GM21786 (cell line): ENCODE measurements around the gene ASB14.

Source experiments
- ATAC-seq: cut with Tn5 transposase; IDR thresholded peaks from one replicate; pipeline ENCODE4 v1.9.1; 2021; ENCODE audit not compliant: unreplicated experiment

The ASB14 gene

DNA sequence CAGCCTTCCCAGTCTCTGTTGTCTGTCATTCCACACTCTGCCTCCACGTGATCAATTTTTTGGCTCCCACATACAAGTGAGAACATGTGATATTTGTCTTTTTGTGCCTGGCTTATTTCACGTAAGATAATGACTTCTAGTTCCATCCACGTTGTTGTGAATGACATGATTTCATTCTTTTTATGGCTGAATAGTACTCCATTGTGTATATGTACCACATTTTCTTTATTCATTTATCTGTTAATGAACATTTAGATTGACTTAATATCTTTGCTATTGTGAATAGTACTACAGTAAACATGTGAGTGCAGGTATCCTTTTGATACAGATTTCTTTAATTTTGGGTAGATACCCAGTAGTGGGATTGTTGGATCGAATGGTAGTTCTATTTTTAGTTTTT is 31.4 kb downstream of the ASB14 start:
- ATAC-seq, result no peak

DNA sequence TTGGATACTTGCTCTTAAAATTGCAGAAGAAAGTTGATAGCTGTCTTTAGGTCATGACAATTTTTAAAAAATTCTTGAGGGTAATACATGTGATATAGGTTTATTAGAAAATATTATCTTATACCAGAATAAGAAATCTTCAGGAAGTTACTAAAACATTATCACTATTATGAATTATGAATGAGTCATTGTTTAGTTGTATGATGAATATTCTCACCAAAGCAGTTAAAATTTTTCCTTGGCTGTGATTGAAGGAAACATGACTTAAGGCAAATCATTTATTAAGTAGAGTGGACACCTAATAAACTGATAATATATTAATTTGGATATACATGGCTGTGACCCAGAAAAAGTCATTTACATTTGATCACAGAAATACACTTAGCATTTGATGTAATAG is 34.8 kb downstream of the ASB14 start:
- no peak for ATAC-seq

DNA sequence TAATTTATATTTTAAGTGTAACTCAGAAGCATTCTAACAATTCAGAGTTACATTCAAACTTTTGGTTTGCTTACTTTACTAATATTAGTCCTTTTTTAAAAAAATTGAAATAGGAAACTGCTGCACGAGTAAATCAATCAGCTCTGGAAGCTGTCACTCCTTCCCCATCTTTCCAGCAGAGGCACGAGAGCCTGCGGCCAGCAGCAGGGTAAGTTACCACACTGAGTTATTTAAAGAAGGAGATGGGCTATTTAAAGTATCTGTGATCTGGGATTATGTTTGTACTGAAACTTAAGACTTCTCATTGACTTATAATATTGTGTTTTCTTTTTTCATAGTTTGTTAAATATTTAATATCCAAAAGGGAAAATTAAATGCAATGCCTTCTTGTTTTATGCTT is 35.6 kb downstream of the ASB14 start:
- ATAC-seq, result no peak

DNA sequence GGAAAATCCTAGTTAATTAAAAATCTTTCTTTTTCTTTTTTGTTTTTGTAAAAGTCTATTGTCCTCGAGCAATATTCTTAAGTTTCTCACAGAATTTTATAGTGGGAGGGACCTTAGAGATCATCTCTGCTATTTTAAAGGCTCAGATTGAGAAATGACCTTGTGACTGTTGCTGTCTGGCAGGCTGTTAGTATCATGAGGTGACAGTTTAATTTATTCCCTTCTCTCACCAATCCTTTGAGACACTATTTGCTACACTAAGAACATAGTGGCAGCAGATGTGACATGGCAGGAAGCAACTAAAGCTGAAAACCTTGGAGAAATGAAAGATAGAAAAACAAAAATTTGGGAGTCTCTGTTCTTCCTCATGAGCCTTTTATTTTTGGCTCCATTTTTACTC is 40.1 kb downstream of the ASB14 start:
- ATAC-seq, result no peak

DNA sequence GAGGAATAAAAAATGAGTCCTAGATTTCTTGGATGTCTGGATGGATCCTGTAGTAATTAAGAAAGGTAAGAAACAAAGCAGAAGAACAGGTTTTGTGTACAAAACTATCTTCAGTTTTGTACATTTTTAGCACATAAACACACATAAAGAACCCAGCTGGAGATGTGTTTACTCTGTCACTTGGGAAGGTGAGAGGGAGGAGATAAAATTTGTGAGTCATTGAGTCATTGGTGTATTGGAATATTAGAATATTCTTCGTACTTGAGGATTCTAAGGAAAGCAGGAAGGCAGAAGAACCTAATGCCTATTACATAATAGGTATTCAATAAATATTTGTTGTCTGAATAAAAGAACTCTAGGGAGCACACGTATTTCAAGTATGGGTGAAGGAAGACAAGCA is 47.5 kb downstream of the ASB14 start:
- ATAC-seq, result no peak

DNA sequence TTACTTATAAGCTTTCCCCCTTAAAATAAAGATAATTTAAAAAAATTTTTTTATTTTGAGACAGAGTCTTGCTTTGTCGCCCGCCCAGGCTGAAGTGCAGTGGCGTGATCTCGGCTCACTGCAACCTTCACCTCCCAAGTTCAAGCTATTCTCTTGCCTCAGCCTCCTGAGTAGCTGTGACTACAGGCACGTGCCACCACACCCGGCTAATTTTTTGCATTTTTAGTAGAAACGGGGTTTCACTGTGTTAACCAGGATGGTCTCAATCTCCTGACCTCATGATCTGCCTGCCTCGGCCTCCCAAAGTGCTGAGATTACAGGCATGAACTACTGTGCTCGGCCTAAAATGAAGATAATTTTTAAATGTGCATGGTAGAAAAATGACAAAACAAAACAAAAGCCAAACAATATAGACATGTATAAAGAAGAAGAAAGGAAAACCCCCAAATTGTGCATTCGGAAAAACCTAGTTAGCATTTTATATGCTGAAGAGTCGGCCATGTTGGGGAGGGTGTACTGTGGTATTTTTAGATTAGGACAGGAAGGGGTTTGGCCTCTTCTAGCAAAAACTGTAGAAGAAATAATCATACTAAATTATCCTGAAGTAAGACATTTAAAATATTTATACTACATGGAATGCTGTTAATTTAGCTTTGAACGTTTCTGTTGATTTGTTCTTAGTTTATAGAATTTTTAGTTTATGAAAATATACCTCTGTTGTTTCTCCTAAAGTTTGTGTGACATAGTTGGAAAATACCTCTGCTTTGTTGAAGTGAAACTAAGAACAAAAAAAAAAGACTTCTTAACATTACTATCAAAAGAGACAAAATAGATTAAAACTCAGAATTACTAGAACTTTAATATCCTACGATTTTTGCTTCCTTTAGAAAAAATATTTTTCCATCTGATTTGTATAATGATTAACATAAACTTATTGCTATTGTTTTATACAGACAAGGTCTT is 57.6 kb downstream of the ASB14 start:
- ATAC-seq, result no peak

DNA sequence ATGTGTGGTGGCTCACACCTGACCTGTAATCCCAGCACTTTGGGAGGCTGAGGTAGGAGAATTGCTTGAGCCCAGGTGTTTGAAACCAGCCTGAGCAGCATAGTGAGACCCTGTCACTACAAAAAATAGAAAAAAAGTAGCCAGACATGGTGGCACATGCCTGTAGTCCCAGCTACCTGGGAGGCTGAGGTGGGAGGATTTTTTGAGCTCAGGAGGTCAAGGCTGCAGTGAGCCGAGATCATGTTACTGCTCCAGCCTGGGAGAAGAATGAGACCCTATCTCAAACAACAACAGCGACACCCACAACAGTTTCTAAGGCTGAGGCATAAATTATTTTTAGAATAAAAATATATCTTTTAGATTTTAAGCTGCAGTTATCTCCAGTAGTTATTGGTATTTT is 58.7 kb downstream of the ASB14 start:
- no peak for ATAC-seq

DNA sequence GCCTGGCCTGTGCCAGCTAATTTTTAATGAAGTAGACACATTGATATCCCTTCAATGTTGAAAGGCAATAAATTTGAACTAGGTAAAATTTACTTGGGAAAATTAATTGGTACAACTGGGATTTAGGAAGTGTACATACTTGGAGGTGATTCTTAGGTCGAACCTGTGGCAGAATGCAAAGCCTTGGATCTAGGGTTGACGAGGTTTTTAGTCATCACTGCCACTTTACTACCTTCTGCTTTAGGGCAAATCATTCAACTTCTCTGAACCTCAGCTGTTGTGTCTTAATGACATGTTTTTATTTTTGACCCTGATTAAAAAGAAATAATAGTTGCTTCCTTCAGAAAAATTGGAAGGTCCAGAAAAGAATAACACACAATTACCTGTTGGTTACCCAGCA is 62.5 kb downstream of the ASB14 start:
- ATAC-seq, result no peak

DNA sequence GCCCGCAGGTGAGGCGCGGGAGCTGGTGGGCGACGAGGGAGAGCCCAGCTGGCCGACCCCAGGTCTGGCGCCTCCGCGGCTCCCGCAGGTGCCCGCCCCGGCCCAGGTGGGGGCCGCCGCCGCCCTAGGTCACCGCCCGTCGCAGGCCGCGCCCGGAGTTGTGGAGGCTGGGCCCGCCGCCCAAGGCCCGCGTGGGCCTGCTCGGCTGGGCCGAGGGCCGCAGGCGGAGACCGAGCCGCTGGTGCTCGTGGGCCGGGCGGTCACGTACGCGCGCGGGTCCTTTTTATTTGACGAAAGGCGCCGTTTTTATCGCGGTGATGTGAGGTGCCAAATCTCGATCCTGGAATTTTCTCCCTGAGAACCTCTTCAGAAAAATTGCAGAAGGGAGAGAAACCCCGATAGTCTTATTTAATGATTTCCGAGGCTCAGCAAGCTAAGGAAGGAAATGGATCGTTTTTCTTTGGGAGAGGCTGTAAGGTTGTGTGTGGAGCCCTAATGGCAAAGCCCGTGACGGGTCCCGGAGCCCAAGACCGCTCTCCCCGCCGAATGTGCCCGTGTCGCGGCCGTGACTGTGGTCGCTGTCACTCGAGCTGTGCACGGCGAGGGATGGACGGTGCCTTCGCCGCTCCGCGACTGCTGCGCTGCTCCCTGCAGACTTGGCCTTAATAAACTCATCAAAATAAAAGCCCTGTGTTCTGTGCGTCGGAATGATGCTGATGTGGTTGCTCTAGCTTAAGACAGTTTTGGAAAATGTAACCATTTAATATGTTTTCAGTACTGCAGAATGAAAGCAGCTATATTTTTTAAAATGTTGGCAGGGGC is 64.3 kb downstream of the ASB14 start:
- ATAC-seq, result peak; percentile 31

DNA sequence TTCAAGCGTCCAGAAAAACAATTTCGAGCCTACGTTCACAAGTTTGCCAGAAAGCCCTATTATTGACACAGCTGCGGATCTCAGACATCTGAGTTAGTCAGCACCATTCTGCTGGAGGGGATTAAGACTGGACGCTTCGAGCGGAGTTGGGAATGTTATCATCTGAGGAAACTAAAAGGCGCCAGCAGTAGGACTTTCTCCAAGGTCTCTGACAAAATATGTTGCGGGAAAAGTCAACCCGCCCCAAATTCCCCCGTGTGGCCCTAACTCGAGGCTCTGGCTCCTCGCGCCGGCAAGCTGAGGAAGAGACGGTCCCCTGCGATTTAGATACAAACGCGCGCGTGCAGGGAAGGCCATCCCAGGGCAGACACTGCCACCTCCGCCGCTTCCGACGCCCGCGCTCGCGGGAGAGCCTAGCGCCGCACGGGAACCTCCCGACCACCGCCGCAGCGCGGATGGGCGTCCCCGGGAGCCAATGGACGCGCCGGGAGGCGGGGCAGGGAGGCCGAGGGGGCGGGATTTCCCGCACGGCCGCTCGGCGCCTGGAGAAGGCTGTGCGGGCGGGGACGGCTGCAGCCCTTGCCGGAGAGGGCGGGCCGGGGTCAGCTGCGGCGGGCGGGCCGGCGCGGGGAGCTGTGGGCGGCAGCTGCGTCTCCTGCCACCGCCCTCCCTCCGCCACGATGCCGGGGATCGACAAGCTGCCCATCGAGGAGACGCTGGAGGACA is 65.1 kb downstream of the ASB14 start, which contains the start of gene APPL1:
Gene APPL1, plus strand, starts transcription at position 526 of the 726 bp plus-strand sequence. Its CDS starts 155 bp downstream, at position 681.
- peak; percentile 78 for ATAC-seq

DNA sequence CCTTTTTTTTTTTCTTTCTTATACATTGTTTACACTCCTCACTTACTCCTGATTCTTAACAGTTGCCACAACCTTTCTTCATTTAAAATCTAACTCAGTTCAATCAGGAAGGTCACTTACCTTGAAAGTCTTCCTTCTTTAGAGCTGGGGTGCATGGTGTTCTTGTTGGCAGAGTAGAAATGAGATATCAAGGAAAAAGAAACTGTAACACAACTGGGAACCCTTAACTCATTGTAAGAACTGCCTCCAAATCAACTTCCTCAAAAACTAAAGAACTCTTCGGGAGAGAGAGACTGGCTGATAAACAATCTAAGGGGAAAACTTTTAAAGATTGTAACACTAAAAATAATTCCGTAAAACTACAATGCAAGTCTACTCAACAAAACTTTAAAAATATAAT is 66.3 kb downstream of the ASB14 start:
- ATAC-seq, result no peak

DNA sequence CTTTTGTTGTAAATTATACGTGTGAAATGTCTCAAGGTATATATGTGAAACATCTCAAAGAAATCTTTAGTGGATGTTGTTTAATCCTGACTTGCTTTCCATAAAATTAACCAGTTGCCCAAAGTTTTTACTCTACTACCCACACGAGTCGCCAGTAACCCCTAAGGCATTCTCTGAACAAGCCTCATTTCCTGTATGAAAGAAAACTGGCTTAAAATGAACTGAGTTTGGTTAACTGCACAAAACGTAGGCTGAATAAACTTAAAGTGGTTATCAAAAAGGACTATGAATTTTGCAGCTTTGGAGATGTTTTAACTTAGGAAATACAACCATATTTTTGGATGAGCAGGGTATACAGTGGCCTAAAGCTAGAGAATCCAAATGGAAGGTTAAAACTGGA is 67.6 kb downstream of the ASB14 start:
- no peak for ATAC-seq

DNA sequence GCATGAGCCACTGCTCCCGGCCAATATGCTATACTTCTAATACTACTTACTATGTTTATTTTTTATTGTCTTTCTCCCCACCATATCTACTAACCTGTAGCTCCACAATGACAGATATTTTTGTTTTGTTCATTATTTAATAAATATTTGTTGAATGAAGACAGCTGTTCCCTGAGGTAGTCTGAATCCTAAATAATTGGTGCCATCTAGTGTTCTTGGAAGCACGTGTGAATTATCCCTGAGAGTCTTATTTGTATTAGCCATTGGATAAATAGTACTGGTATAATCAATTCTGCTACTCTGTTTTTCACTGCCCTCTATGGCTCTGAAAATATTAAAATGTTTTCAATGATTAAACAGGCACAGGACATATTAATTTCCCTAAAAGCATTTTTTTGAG is 70.6 kb downstream of the ASB14 start:
- no peak for ATAC-seq
